Measurements from ENCODE around the gene EI24. TPM values are rescaled to one million over a fixed set of nuclear protein-coding genes. Genes with fewer than 3 reads are reported as not detected.
A peak's percentile ranks its signal among the peaks of the same experiment; 100 is the strongest.

EI24 gene
- total and polyA plus RNA-seq, 9 of the 15 experiments (the other 6 are each of a cell fraction or from before 2014, with no cell fraction given), result 50.4 to 260 (median 168) TPM

- peak; percentile 48; the same call in 1 of the 2 replicates for TF ChIP-seq POLR2A (conservative IDR thresholded peaks at IDR 0.05)
- no peak for TF ChIP-seq CXXC5 (CRISPR knock-in tag; IDR thresholded peaks at IDR 0.05)
- TF ChIP-seq NFXL1 (CRISPR knock-in tag; IDR thresholded peaks at IDR 0.05), result no peak
- peak; percentile 18; the same call in 1 of the 2 replicates for TF ChIP-seq POLR2AphosphoS5 (IDR thresholded peaks at IDR 0.05; ENCODE audit: control insufficient read depth, insufficient read depth, low read depth, low read length)
- peak; percentile 31 for TF ChIP-seq E2F8 (IDR thresholded peaks at IDR 0.05; ENCODE audit: low read depth, partially characterized antibody)
- no peak for TF ChIP-seq MECOM (CRISPR knock-in tag; IDR thresholded peaks at IDR 0.05)
- BruUV-seq (replicated peaks), result no TSS peak
- POLR2A ChIA-PET, result interaction anchor here (1.4 to 3.6 kb wide), 3 partner anchors 21 to 169 kb away, joined by 3 to 13 read pairs (median 5); partner anchors contain the start of gene STT3A
Observed at GRCh38 chr11:125623064-125623463, 53.8 kb downstream of the EI24 start.

More at GRCh38 chr11:125623064-125623463, 53.8 kb downstream of the EI24 start:
- Histone ChIP-seq H3K9ac (ENCODE audit: insufficient read depth in 1 of 2, low read depth in 2 of 2, low read length in 2 of 2) (no peak overlapping the region), H3K27ac (ENCODE audit: extremely low read depth, low read depth, low read length) (peak overlapping the region; percentile 32; the same call in 1 of the 3 replicates), H3K36me3 (ENCODE audit: control insufficient read depth, insufficient read depth, low read length) (peaks cover 64% of the 10 kb centered on the region), H3K27me3 (ENCODE audit: control insufficient read depth in 2 of 2, insufficient read depth in 2 of 2, low read length in 2 of 2) (no peaks in the 10 kb centered on the region), H4K20me1 (replicated peaks; ENCODE audit: control insufficient read depth, insufficient read depth, low read length) (no peaks in the 10 kb centered on the region), H3K9me1 (ENCODE audit: control insufficient read depth, insufficient read depth, low read length) (no peaks in the 10 kb centered on the region), H3K4me2 (ENCODE audit: insufficient read depth, low read length) (no peak overlapping the region), H3K79me2 (ENCODE audit: control insufficient read depth, insufficient read depth, low read length) (peaks cover 31% of the 10 kb centered on the region), H3K4me1 (replicated peaks in 1 of 2; ENCODE audit: control insufficient read depth in 2 of 2, insufficient read depth in 2 of 2, low read length in 2 of 2) (peaks cover 9 to 10% of the 10 kb centered on the region in 2 experiments), H3K4me3 (no peak overlapping the region), H2AFZ (ENCODE audit: low read depth, low read length) (no peak overlapping the region), H3K9me3 (replicated peaks; ENCODE audit: control insufficient read depth, insufficient read depth, low read depth, low read length) (no peaks in the 10 kb centered on the region)
- ATAC-seq, result no peak
- FAIRE-seq, result no peak
- DNase-seq (ENCODE audit: extremely low read depth in 1 of 4, low spot score in 3 of 4), result no peak
- intact Hi-C loops (cut with micrococcal nuclease), result no loop called here
- CTCF ChIA-PET (ENCODE audit: low intra/inter-chr PET ratio), result no interaction called here
- in situ Hi-C loops (cut with MboI), result no loop called here
- 82% methylated on average over 1 of the region's 1 CpG for WGBS (ENCODE audit: insufficient coverage, low coverage, missing lambda C conversion rate)
